ENCODE data around the gene CISH.
A peak's percentile ranks its signal among the peaks of the same experiment; 100 is the strongest.

The CISH gene

DNA sequence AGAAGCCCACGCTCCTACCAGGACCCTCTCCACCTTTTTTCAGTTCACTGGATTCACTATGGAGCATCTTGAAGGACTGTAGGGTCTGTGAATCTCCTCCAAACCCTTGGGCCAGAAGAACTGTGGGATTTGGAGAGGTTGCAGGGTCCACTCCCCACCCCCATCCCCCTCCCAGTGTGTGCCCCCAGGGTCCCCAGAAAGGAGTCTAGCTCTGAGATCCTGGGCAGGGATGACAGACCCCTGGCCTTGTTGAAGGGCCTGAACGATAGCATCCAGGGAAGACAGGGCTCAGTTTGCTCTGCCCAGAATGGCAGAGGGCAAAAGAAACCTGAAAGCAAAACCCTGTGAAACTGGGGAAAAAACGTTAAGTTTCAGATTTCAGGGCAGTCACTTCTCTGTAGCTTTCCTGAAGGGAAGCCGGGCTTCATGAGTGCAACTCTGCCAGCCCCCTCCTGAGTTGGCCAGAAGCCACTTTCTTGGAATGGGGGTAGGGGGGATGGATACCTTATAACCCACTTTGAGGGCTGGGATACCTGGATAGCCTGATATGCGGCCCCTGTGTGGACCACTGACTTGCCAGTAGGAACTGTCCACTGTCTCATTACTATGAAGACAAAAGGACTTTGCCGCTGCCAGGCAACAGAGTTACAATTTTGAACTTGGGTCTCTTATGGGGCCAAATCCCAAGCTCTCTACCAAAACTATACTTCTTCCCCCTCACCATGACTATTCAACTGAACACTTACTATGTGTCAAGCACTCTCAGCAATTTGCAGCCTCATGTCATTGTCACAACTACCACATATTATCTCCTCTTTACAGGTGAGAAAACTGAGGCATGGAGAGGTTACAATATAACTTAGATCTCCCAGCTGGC is 1.6 kb upstream of the CISH start:
- DNase-seq (ENCODE audit: low read depth, low spot score) = no peak

DNA sequence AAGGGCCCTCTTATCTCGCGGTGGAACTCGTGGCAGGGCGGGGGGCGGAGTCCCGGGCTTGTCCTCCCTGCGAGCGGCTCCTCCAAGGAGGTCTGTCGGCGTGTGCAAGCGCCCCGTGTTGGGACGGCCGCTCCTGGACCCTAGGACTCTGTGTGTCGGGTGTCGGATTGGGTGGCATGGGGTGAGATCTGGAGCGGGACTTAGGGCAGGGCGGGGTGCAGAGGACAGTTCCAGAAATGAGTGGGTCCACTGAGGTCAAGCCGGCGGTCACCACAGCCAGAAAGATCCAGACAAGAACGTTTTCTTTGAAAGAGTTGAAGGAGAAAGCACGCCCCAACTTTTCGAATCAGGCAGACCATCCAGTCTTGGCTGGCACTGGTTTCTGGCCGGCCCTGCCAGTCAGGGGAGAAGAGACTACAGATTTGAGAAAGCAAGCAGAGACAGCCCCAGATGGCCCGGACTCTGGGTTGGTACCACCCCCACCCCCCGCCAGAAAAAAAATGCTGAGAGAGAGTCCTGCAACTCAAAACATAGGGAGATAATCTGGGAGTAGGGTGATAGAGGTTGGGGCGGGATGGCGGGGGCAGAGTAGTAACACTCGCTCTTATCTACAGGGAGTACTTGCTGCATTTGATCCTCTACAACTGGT is 784 bp upstream of the CISH start:
- DNase-seq (ENCODE audit: low read depth, low spot score) = no peak

DNA sequence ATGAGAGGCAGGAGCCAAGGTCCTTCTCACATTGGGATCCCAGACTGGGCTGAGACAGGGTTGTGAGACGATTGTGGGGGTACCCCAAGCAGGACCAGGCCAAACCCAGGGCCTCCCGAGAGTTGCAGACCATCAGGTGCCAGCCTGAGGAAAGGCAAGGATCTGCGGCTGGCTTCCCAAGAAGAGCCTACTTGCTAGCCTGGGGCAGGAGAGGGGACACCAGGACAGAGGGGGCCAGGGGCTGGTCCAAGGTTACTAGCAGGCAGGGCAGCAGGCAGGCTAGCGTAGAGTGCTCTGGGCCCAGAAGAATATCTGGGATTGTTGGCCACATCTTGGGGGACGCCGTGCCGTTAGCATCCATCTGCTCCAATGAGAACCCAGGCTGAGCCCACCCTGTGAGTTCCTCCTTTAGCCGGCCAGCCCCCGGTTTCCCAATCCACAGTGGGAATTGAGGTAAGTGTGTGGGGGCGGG is 546 bp downstream of the CISH start:
- DNase-seq (ENCODE audit: low read depth, low spot score) = no peak

DNA sequence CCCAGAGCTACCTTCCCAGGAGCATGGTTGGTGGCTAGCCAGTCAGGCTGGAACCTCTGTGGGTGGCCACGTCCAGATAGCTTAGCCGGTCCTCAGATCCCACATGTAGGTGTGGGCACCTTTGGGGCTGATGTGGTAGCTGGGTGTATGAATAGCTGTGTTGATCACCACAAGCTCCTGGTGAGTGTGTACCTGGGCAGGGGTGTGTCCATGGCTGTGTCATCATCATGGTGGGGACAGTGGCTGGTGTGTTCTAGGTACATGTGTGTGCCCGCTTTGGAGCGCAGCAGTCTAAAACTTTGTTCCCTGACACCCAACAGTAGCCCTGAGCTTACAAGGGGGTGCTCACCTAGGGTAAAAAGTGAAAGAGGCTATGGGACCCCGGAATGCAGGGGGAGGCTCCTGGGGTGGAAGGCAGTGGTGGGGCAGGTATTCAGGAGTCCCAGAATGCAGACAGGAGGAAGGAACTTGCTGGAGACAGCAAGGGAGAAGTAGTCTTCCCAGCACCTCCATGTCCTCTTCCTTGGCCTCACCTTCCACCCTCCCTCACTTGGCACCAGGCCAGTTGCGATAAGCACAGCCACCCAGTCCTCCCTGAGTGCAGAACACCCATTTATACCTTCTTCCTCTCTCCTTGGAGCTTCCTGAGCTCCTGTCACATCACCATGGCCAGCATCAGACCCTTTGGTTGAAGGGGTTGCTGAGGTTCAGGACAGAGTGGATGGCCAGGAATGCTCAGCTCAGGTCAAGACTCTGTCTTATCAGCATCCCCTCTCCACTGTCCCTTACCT is 1.2 kb downstream of the CISH start:
- no peak for DNase-seq (ENCODE audit: low read depth, low spot score)

DNA sequence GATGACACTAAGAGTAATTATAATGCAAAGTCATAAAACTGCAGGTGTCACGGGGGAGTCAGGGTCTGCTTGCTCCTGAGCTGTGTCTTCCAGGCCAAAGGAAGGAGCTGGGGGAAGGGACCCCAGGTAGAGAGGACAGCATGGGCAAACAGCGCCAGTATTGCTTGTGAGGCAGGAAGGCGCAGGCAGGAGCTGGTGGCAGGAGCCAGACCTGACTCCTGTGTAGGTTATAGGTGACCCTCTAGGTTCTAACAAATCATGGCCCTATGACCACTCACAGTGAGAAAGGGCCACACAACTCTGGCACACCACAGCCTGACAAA is 1.9 kb downstream of the CISH start:
- DNase-seq (ENCODE audit: low read depth, low spot score) = no peak

DNA sequence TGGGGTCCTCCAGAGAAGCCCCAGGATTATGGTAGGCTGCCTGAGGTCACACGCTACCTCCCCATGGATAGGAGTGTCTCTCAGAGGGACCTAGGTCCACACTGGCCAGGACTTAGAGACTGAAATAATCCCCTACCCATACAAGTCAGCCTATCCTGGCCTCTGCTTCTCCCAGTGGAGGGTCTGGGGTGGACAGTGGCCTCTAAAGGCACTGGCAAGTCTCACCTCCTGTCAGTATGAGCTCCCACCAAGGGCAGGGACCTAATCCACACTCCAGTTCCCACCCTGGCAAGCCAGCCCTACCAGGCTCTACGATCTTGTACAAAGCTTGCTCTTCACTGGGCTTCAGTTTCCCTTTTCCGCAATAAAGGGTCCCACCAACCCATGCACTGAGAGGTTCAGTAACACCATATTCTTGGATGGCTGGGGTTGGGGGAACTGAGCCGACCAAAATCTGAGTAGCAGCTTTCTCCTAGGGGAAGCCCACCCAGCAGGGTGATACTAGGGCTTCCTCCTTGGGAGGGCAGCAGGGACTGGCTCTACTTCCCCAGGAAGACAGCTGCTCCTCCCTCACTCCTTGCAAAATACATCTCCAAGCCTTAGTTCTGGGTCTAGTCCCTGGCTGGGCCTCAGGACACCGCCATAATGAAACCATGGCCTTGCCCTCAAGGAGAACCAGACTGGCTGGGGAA is 2.4 kb downstream of the CISH start:
- DNase-seq (ENCODE audit: low read depth, low spot score) = no peak

DNA sequence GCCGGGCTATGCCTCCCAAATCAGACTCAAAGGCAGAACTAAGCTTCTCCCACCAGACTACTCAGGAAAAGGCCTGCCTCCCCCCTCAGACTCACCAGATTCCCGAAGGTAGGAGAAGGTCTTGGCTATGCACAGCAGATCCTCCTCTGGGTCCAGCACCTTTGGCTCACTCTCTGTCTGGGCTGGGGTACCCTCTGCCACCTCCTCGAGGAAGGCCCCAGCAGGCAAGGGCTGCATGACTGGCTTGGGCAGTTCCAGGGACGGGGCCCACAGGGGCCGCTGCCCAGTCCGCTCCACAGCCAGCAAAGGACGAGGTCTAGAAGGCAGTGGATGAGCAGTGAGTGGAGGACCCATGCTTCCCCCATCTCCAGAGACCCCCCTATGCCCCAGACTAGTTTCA is 3.3 kb downstream of the CISH start:
- no peak for DNase-seq (ENCODE audit: low read depth, low spot score)

DNA sequence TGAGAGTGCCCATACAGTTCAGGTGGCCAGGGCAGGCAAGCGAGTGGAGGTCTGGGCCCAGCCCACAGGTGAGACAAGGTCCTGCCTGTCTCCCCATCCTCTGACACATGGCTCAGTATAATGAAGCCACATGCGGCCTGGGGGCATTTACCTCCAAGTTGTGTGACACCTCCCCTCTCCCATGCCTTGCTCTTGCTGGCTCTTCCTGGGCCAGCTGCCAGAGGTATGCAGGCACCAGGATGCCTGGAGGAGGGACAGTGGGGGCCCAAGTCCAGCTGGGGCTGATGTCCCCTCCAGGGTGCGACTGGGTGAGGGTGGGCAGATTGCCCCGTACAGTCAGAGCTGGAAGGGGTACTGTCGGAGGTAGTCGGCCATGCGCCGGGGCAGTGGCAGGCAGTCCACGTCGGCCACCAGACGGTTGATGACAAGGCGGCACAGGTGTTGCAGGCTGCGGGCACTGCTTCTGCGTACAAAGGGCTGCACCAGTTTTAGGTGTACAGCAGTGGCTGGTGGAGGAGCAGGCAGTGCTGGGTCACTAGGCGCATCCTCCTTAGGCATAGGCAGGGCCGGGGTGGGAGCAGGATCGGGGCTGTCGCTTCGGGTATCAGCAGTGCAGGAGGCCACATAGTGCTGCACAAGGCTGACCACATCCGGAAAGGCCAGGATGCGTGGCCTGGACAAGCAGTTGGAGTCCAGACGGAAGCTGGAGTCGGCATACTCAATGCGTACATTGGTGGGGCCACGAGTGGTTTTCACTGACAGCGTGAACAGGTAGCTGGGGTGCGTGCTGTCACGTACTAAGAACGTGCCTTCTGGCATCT is 4.1 kb downstream of the CISH start:
- DNase-seq (ENCODE audit: low read depth, low spot score) = no peak

DNA sequence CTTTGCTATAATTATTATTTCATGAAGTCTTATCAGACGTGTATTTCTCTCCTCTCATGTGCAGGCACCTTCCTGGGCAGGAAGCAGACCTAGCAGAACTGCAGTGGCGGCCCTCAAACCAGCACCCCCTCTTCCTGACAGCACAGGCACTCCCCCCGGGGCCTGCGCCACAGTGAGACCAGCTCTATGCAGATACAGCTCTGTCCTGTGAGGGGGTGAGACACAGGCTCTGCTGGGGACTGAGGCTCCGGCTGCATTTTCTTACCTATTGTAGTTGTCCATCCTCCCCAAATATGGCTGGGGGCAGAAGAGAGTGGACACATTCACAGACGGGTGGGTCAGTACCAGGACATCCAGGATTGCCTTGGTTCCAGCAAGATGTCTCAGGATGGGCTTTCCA is 5.0 kb downstream of the CISH start:
- no peak for DNase-seq (ENCODE audit: low read depth, low spot score)

DNA sequence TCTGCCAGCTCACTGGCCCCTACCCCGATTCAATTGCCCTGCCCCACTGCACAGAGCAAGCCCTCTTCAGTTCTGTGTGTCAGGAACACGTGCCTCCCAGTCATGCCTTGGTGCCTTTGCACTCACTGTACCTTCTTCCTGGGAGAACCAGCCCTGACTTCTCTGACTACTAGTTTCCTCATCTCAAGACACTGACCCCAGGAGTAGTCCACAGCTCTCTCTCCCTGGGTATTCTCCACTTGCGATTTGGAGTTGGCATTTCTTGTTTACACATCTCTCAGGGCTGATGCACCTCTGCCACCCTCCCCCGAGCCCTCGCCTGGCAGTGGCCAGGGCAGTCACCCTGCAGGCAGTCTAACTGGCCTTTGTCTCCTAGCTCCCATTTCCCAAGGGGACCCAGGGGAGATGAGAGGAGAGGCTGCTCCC is 5.7 kb downstream of the CISH start:
- no peak for DNase-seq (ENCODE audit: low read depth, low spot score)

DNA sequence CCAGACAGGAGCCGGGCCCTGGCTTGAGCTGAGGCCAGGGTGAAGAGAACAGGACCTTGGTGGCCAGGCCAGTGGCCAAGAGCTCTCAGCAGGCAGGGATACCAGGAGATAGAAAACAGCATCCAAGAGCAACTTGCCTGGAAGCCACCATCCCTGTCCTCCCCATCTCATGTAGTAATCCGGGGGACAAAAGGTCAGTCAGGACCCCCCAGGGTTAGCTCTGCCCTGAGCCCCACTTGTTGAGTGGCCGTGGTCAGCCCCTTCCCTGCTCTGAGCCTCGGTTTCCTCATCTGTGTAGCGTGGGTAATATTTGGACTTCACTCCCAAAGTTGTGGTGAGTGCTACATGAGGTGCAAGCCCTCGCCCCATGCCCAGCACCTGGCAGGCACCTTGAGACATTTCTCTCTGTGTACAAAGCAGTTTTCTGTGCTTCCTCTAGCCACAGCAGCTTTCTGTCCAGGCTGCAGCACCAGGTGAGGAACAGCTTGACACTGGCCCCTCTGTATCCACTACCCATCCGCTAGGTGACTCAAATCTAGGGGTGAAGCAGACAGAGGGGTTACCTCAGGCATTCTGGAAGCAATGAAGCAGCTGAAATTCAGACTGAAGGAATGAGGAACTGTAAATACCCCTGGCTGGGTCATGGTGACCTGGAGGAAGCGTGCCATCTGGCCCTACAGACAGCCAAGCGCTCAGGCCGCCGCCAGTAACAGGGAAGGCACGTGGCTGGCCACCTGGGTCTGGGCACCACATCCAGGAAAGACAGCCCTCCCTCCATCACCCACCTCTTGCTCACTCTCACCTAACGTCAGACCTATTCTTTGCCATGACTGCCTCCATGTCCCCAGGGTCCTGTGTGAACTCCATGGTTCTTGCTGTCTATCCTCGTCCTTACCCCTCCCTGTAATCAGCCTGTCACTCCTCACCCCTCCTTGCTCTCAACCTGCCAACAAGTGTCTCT is 6.7 kb downstream of the CISH start:
- DNase-seq (ENCODE audit: low read depth, low spot score) = no peak

DNA sequence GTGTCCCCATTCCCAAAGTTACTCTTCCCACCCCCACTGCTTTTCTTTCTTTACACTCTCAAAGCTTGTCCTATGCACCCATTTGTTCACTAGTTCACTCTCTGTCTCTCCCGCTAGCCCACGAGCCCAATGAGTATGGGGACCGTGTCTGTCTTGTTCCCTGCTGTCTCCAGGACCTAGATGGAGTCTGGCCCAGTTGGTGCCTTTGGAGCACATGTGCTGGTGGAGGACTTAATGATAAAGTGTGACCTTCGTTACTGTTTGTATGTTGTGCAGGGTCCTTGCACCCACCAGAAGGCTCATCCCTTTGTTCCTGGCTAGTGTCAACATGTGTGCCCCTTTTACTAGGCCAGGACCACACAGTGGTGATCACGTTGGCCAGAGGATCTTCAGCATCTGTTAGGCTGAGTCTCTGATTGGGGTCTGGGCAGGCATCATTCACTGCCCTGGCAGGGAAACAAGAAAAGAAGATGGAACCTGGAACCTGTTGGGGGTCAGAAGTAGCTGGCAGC is 7.4 kb downstream of the CISH start:
- no peak for DNase-seq (ENCODE audit: low read depth, low spot score)

DNA sequence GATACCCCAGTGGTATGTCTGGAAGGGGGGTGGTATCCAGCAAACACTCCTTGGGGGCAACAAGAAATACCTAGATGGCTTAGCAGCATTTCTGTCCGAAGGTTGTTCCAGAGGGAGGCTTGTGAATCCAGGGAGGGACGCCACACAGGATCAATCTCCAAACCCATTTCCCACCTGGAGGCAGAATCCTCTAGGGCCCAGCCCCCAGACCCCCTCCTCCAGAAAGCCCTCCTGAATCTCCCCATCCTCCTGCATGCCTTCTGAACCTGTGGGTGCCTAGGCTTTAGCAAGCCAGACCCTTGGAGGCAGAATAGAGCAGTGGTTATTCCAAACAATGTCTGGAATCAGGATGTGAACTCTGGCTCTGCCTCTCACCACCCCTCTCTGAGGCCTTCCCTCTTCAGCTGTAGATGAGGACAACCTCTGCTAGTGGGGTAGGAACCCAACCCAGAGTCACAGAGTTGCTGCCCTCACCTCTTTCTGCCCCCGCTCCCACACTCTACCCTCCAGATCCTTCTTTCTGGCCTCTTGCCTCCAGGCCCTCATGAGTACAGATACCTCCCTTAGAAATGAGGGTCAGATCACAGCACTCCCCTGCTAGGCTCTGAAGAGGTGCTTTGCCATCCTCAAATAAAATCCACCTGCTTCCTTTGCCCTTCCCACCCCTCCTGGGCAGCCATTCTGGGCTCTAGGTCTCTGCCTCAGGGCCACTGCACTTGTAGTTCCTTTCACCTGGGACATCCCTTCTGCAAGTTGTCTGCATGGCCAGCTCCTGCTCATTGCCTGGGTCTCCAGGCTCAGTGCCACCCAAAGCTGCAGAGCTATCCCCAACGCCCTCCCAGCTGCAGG is 8.1 kb downstream of the CISH start:
- DNase-seq (ENCODE audit: low read depth, low spot score) = no peak

DNA sequence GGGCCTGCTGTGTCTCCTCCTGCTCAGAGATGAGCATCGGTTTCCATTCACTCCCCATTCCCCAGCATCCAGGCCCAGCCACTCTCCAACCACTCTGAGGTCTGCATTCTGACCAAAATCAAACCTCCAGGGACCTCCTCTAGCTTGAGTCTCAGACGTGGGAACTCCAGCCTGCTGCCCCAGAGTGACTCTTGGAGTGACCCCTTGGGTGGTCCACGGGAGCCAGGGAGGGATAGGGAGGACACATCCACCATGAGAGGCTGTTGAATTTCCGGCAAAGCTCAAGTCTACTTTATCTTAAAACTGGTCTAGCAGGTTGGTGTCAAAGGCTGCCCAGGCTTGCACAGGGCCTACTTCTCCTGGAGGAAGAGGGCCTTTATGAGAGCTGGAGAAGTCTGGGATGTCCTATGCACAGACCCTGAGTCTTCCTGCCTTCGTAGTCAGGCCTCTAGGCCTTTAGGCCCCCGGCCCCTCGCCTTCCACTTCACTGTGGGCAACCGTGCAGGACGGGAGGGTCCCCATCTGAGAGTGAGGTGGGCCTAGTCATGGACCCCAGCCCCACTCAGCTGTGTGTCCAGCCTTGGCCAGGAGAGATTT is 8.9 kb downstream of the CISH start:
- no peak for DNase-seq (ENCODE audit: low read depth, low spot score)

DNA sequence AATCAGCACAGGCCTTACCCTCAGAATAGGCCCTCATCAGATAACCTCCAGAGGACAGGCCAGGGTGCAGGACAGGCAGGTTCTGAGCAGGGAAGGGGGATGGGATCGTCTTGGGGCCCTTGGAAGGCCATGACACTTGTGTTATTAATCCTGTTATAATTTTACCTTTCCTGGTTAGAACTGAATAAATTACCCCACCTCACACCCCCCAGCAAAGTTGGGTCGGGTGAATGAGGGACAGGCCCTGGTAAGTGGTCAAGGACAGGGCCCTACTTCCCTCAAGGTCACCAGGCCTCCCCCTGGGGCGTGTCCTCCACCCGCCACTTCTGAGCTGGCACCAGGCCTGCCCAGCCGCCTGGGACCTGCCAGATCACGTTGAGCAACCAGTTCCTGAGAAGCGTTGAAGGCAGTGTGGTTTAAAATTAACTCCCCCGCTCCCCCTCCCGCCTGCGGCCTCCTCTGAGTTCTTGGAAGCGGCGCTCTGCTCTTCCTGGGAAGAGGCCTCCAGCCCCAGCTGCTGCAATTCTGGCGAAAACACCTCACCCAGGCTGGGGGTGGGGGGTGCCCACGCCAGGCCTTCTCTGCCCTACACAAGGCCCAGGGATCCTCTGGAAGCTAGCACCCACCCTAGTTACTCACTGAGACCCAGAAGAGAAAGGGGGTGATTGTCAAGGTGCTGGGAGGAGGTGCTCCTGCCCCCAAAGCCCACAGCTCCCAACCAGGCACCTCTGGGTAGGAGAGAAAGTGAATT is 10.6 kb downstream of the CISH start:
- peak; percentile 82 for DNase-seq (ENCODE audit: low read depth, low spot score)

DNA sequence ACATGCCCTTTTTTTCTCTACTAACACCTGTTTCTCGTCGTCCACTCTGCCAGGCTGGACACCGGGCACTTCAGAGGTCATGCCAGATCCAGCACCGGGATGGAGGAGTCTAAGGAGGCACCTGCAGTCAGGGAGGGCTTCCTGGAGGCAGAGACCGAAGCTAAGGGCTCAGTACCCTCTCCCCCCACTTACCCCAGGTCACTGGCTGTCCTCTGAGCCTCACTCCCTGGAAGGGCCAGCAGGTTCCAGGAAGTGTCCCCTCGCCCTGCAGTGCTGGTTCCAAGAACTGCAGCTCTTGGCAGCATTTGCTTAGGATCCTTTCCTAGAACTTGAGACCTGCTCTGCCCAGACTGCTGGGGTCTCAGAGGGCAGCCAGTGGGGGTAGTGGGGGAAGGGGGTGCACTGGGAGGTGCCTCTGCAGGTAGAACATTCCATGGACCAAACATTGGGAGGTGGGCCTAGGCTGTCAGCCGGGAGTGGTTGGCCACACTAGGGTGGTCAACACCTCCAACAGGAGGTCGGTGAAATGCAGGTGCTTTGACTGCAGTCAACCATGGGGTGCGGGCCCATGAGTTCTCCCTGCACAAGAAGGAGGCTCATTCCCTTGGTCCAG is 11.3 kb downstream of the CISH start:
- DNase-seq (ENCODE audit: low read depth, low spot score) = no peak

DNA sequence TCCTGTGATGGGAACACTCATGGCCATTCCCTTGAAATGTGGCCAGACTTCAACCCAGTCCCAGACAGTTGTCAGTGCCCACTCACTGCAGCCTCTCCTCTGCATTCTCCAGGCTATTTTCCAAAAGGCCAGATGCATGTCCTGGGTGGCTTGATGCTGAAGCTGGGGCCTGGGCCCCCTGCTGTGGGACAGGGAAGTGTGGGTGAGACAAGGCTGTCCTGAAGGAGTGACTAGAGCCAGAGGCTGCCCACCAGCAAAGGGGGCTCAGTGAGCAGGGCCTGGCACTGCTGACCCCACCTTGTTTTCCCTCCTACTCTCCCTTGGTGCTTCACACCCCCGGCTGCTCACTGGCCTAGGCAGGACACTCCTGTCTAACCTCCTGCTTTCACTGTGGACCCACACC is 11.9 kb downstream of the CISH start:
- DNase-seq (ENCODE audit: low read depth, low spot score) = no peak
